GM19240 (cell line): Measurements from ENCODE around the gene SMIM45.

Experiments used
- DNase-seq: peaks from one replicate; pipeline ENCODE4 v3.0.0; 2011; ENCODE audit warnings: low spot score; ENCODE audit not compliant: insufficient read length

Gene SMIM45

GRCh38 chr22:41915786-41916493 is 36.0 kb upstream of the SMIM45 start:
- no peak for DNase-seq

GRCh38 chr22:41916745-41917358 is 35.1 kb upstream of the SMIM45 start:
- no peak for DNase-seq

- DNase-seq, result no peak
Measured at GRCh38 chr22:41917375-41917902, 34.5 kb upstream of the SMIM45 start.

GRCh38 chr22:41917903-41918791 is 33.8 kb upstream of the SMIM45 start:
- DNase-seq, result no peak

- DNase-seq, result no peak
Measured at GRCh38 chr22:41919357-41920224, 32.4 kb upstream of the SMIM45 start.

GRCh38 chr22:41920271-41920976 is 31.5 kb upstream of the SMIM45 start:
- no peak for DNase-seq

GRCh38 chr22:41922328-41922727 is 29.6 kb upstream of the SMIM45 start:
- no peak for DNase-seq

- no peak for DNase-seq
Measured at GRCh38 chr22:41922940-41923594, 28.9 kb upstream of the SMIM45 start.

GRCh38 chr22:41923595-41924276 is 28.2 kb upstream of the SMIM45 start:
- DNase-seq, result no peak

GRCh38 chr22:41925783-41926460 is 26.0 kb upstream of the SMIM45 start:
- DNase-seq, result no peak

- no peak for DNase-seq
Measured at GRCh38 chr22:41927813-41928212, 24.1 kb upstream of the SMIM45 start.

GRCh38 chr22:41928593-41929417 is 23.1 kb upstream of the SMIM45 start:
- DNase-seq, result no peak

GRCh38 chr22:41929418-41929810 is 22.5 kb upstream of the SMIM45 start:
- DNase-seq, result no peak

GRCh38 chr22:41931701-41932269 is 20.2 kb upstream of the SMIM45 start:
- no peak for DNase-seq

GRCh38 chr22:41932353-41932752 is 19.6 kb upstream of the SMIM45 start:
- DNase-seq, result no peak

GRCh38 chr22:41933411-41934177 is 18.4 kb upstream of the SMIM45 start:
- DNase-seq, result no peak
